ENCODE results near the gene ZNF584.

- TF ChIP-seq CTCF (IDR thresholded peaks at IDR 0.05; ENCODE audit: low read depth, low read length, poor library complexity, severe bottlenecking) (peak; percentile 19), EZH2phosphoT487 (IDR thresholded peaks at IDR 0.05; ENCODE audit: borderline replicate concordance, low read length) (no peak)
Observed at GRCh38 chr19:58451358-58452101, 43.1 kb downstream of the ZNF584 start, which contains the start of gene ZNF324B.
